Smooth muscle cell of the brain vasculature (primary cell): ENCODE data around the gene TRAPPC2L.

ENCODE experiments used
- DNase-seq: peaks from one replicate; pipeline ENCODE4 v3.0.0-alpha.2; 2012; ENCODE audit warnings: low read depth, low spot score

Gene TRAPPC2L, protein sequence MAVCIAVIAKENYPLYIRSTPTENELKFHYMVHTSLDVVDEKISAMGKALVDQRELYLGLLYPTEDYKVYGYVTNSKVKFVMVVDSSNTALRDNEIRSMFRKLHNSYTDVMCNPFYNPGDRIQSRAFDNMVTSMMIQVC

DNA sequence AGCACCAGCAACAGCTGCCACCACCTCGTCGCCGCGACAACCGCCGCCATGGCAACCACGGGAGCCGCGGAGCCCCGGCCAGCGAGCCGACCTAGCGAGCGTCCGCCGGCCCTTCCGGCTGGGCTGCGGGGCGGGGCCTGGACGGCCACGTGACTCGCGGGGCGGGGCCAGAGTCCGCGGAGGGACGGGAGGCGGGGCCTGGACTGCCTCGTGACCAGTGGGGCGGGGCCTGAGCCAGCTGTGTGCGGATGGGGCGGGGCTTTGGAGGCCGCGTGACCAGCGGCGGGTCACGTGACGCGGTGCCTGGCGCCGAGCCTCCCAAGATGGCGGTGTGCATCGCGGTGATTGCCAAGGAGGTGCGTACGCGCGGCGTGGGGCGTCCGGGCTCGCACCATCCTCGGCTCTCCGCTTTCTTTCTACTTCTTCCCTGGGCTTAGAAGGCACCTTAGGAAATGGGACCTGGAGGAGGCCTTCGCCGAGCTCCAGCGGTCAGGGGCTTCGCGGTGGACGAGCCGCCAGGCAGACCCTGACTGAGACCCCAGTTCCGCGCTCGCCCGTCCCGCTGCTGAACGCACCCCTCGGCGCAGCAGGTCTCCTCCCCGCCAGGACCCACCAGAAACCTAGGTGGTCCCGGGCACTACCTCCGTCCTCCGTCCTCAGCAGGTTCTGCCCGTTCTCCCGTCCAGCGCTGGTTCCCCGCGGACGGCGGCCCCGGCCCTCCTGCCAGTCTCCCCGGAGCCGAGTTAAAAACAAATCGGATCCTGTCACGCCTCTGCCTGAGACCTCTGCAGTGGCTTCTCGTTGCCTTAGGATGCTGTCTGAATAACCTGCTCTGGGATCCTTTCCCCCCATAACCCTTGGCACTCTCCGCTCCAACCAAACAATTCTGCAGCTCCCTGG, at the start of gene TRAPPC2L, which contains the start of gene GALNS:
Gene TRAPPC2L, plus strand, starts transcription at position 300 of the 900 bp plus-strand sequence. Its CDS starts 24 bp downstream, at position 324.
Gene GALNS, minus strand, starts transcription at position 120 of the 900 bp plus-strand sequence. Its CDS starts 70 bp downstream, at position 50.
- DNase-seq: peak; percentile 81

DNA sequence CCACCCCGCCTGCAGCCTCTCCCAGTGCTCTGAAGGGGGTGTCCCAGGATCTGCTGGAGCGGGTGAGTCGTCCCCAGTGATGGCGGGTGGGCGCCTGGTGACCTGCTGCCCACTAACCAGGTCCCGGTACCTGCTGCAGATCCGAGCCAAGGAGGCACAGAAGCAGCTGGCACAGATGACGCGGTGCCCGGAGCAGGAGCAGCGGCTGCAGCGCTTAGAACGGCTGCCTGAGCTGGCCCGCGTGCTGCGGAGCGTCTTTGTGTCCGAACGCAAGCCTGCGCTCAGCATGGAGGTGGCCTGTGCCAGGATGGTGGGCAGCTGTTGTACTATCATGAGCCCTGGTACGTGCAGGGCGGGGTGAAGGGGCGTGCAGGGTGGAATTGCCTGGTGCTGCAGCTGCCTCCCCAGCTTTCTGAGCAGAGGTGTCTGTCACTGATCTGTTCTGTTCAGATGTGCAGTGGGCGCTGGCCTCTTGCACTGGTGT, 49.7 kb upstream of the TRAPPC2L start:
- no peak for DNase-seq

DNA sequence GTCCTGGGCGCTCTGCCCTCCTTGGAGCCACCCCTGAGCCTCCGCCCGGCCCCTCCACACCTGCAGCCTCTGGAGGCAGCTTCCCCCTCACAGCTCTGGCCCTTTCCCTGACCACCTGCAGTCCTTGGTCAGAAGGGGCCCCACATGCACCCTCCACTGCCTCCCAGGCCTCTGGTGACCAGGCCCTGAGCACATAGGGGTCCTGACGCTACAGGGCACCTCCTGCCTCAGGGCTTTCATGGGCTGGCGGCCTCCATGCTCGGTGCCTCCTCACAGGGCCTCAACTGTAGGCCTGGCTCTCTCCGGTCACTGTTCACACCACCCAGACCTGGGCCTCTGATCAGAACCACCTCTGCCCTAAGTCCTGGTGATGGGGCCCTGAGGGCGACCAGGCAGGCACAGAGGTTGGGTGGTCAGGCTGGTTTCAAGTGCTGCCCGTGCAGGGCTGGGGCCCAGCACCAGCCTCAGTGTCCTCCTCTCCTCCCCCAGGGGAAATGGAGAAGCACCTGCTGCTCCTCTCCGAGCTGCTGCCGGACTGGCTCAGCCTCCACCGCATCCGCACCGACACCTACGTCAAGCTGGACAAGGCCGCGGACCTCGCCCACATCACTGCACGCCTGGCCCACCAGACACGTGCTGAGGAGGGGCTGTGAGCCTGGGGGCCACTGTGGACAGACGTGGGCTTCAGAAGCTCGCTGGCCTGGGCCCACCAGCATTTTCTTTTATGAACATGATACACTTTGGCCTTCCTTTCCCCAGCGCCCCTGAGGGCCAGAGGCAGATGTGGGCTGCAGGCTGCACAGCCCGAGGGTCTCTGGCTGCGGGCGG, 49.1 kb upstream of the TRAPPC2L start:
- no peak for DNase-seq

DNA sequence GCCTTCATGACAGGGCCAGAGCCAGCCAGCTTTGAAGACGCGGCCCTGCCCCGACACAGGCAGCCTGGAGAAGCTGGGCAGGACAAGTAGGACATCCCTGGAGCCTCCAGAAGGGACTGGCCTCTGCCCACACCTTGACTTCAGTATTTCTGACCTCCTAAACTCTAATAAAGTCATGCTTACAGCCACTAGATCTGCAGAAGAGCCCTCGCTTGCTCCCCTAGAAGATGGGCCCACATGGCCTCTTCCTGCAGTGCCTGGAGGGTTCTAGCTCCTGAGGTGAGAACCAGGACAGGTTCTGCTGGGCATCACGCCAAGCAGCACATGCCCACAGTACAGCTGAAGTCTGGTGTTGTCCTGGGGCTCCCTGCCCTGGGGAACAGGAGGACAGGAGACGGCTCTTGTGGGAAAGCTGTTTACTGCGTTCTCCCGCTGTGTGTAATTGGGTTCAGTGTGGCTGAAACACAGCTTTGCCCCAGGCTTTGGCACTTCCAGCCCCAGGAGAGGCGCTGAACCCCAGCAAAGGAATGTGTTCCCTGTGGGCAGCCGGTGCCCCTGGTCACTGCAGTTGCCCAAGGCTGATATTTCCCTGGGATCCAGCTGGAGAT, 47.8 kb upstream of the TRAPPC2L start:
- no peak for DNase-seq

DNA sequence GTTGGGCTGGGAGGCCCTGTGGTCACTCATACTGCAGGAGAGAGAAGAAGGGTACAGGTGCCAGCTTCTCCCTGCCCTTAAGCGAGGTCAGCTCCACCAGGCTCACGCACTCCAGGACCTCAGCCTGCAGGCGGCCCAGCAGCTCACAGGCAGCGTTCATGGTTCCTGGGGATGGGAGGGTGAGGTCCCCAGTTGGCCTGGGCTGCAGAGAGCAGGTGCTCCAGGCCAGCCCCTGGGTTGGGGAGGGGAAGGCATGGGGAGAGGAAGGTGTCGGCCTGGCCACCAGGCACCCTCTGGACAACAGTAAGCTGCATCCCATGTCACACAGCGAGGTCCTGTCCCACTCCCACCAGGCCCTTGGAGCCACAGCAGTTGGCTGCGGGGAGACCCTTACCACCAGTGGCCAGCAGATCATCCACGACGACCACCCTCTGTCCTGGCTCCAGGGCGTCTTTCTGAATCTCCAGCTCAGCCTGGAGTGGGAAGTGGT, 47.2 kb upstream of the TRAPPC2L start:
- no peak for DNase-seq

DNA sequence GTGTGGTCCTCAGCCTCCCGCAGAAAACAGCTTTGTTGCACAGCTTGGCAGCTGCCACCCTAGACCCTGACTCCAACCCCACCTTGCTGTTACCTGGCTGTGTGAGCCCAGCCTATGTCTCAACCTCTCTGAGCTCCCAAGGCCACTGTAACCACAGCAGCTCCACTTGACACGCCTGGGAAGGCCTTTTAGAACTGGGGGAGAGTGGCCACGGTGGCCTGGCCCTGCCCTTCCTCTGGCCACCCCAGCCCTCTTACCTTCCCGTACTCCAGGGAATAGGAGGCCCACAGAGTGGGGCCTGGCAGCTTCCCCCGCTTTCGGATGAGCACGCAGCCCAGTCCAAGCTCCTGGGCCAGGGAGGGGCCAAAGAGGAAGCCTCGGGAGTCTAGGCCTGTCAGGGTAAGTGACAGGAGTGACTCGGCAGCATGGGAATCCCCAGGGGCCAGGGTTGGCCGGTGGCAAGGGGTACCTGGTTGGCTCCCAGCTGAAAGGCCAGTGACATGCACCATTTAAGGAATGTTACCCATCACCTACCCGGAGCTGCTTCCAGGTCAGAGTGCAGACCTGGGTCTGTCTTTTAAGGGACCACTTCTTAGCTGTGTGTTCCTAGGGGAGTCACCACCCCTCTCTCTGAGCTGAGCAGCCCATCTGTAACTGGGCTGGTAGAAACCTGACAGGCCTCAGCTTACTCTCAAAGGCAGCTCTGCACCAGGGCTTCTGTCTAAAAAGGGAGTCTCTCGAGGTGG, 46.6 kb upstream of the TRAPPC2L start:
- DNase-seq: no peak

DNA sequence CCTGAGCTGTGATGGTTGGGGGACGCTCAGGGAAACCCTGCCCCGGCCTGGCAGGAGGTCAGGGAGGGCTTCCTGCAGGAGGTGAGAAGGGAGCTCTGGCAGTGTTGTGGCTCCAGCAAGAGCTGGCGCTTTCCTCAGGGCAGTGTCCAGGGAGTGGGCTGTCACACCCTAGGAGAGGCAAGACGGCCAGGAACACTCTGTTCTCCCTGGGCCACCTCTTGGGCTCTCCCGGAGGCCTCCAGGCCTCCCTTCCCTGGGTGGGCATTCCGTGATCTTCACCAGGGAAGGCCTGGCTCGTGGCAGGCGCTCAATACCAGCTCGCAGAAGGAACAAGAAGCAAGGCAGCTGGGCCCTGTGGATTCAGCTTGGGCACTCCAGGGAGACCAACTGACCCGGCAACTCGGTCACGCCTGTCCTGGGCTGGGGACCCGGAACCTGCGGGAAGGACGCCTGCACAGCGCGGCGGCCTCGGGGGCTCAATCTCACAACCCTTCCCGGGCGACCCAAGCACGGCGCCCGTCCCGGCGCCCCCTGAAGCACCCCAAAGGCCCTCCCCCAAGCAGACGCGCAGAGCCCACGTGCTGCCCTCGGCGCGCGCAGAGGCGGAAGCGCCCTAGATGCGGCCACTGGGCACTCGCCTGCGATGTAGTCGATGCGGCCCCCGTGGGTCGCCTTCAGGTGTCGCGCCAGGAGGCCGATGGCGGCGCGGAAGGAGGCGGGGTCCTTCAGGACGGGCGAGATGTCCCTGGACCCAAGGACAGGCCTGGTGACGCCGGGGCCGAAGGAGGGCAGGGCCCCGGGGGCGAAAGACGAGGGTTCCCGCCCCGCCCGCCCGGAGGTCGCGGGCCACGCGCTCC, 45.8 kb upstream of the TRAPPC2L start:
- peak; percentile 50 for DNase-seq

DNA sequence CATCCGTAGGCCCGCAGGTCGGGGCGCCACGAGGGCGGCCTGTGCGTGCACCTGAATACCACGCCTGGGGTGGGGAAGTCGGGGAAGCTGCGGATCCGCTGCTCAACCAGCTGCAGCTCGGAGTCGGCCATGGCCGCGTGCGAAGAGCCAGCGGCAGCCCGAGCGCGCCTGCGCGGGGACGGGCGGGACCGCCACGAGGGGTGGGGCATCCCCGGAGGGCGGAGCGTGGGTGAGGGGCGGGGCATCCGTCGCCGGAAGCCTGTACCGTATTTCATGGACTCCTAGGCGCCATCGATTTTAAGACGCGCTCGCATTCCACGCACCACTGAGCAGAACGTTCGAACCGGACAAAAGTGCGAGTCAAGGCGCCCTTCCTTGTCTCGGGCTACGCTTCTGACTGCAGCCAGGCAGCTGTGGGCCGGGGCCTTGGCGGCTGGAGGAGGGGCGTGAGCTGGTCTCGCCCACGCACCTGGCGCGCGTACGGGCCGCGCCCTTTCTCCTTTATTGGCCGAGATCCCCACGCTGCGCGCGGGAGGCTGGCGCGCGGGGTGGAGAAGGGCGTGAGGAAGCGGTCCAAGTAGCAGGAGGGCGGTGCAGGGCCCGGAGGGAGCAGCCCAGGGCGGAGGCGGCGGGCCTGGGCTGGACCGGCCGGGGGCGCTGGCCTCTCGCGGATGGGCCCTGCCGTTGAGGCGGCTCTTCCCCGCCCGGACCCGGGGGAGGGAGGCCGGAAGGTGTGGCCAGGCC, 45.0 kb upstream of the TRAPPC2L start, which contains the start of gene APRT:
Gene APRT, minus strand, starts transcription at position 160 of the 744 bp plus-strand sequence. Its CDS starts 29 bp downstream, at position 131.
- peak; percentile 82 for DNase-seq

DNA sequence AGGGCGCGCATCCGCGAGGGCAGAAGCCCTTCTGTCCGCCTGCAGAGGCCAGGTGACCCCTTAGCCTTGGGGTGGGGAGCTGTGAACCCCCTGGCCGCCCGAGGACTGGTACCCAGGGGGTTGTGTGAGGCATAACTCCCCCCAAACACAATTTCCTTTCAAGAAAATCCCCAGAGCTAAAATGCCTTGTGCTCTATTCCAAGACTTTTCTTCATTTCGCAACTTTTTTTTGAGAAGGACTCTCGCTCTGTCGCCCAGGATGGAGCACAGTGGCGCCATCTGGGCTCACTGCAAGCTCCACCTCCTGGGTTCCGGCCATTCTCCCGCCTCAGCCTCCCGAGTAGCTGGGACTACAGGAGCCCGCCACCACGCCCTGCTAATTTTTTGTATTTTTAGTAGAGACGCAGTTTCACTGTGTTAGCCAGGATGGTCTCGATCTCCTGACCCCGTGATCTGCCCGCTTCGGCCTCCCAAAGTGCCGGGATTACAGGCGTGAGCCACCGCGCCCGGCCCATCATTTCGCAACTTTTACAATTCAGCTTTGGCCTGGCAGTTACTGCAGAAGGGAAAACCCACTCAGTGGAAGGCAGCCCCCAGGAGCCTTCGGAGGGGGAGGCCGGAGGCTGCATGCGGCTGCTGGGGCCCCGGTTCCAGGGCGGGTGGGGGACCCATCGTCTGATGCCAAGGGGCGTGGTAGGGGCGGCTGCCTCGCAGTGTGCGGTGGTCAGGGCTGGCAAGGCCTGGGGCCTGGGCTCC, 44.2 kb upstream of the TRAPPC2L start:
- DNase-seq: no peak

DNA sequence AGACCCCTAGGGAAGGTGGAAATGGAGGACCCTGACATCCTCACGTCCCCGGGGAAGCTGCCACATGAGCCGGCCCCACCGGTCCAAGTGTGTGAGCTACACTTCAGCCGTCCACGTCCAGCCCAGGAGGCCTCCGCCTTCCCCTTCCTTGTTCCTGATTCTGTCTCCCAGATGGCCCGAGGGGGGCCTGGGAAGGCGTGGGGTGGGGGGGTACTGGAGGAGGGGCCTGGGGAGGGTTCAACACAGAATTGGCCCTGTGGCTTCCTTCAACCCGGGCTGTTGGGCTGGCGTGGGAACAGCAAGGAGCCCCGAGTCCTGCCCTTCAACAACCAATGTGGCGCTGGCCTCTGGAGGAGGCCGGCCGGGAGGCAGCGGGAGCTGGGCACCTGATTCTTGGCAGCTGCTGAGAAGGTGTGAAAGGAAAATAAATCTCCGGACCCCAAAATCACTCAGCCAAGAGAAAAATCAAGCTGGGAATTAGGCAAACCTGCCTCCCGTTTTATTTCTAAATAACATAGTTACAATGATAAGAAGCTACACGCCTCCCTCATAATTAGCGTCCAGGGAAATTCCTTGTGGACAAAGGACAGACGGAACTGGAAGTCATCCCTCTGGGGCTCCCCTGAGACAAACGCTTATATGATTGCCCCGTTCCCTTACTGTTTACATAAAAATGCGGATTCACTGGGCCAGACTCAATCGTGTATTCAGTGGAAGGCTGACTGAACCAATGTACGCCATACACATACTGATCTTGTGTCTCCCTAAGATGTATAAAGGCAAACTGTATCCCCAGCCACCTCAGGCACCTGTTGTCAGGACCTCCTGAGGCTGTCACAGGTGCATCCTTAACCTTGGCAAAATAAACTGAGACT, 43.4 kb upstream of the TRAPPC2L start:
- DNase-seq: no peak

DNA sequence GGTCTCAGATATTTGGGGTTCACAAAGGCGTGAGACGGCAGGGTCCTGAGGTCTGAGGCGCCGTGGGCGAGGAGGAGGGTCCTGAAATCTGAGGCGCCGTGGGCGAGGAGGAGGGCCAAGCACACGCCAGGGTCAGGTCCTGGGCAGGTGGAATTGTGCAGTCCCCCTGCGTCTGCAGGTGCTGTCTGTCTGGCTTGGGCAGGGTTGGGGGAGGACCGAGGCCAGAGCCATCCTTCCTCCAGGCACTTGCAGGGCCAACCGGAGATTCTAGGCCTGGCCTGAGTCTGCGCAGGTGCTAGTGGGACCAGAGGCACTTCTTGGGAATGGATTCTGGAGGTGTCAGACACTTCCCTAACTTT, 42.8 kb upstream of the TRAPPC2L start:
- DNase-seq: no peak

DNA sequence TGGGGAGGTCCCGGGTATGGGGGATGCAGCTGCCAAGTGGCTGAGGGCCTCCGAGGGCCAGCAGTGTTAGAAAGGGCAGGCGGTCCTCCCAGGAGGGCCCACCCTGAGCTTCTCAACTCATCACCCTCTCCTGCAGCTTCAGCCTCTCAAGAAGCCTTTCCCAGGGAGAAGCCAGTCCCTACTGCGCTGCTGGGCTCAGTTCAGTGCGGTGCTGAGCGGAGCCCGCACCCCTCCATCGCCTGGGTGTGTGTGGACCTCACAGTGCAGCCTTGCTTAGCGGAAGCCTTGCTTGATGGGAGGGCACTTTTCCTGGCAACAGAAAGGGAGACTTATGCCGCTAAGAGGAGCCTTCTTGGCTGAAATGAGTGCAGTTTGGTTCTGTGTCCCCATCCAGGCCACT, 41.7 kb upstream of the TRAPPC2L start:
- DNase-seq: no peak

DNA sequence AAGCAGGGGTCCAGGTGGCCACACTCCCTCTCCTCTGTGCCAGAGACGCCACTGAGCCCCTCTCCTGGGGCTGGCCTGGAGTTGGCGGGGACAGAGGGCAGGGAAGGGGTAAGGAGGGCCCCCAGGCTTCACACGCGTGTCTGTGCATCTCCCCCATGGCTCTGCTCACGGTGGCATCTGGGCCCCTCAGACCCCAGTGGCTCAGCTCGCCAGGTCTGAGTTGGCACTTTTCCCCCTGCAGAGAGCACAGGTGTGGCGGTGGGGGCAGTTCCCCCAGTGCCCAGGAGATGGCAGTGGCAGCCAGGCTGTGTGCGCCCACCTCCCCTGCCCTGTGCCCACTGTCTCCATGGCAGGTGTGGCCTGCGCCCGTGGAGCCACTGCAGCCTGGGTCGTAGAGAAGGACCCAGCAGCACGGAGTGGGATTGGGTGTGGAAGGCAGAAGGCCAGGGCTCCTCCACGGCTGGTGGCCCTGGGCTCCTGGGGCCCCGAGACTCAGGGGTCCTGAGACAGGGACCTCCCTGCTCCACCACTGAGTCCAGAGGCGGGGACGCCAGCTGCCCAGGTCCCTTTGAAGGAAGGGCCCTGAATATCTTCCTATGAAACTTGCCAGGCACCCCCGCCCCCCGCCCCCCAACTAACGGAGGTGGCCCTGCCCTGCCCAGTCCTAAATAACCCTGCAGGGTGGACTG, 40.9 kb upstream of the TRAPPC2L start:
- DNase-seq: no peak

DNA sequence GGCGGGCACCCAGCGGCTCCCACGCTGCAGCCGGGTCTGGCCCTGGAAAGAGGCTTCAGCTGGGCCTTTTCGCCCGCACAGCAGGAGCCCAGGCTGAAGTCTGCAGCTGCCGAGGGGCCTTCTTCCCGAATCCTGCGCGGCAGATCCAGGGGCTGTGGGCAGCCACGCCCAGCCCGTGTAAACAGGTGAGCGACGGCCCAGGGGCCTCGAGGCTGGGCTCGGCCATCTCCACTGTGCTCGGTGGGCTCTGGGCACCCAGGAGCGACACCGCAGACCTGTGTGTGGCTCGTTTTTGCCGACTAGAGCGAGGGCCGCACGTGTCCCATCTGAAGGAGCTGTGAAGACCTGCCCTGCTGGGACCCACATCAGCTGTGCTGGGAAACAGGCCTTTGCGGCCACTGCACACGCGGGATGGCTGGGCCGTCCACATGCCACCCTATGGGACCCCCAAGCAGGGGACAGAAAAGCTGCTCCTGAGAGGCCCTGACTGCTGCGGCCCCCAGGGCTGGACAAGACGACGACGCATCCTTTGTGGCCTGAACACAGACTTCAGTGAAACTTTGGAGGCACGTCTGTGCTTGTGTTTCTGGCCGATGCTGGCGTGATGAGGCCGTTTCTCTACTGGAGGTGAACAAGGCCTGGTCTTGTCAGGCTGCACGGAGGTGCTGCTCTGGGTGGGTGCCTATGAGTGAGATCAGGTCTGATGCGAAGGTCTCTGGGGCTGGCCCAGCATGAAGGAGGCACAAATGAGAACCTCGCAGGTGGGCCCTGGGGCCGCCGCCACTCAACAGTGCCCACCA, 40.0 kb upstream of the TRAPPC2L start:
- DNase-seq: no peak

DNA sequence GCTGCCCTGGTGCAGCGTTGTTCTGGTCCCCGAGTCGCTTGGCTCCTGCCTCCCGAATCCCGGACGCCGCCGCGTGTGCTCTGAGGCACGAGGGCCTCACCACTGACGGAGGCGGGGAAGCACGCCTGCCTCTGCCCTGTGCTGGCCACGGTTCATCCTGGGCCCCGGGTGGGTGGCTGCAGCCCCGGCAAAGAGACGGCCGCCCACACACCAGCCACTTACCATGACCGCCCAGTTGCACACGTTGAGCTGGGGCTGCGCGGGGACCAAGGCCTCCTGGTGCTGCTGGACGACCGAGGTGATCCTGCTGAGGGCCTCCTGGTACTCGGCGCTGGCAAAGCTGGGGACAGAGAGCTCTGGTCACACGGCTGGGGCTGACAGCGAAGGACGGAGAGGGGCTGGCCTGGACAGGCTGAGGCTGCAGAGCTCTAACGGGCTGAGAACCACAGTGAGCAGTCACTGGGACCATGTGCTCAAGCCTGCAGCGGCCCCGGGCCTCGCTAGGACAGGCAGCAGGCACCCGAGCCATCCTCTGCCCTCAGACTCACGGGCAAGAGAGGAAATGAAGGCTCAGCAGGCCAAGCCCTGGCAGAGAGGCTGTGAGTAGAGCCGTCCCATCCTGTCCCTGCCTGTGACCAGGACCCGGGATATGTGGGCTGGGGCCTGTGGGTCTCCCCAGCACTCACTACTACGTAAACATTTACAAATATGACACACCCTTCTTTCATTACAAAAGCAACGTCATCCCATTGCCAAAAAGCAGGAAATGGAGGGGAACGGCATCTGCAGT, 38.9 kb upstream of the TRAPPC2L start:
- DNase-seq: no peak
